ENCODE results near the gene TMX4.

Gene TMX4

DNA sequence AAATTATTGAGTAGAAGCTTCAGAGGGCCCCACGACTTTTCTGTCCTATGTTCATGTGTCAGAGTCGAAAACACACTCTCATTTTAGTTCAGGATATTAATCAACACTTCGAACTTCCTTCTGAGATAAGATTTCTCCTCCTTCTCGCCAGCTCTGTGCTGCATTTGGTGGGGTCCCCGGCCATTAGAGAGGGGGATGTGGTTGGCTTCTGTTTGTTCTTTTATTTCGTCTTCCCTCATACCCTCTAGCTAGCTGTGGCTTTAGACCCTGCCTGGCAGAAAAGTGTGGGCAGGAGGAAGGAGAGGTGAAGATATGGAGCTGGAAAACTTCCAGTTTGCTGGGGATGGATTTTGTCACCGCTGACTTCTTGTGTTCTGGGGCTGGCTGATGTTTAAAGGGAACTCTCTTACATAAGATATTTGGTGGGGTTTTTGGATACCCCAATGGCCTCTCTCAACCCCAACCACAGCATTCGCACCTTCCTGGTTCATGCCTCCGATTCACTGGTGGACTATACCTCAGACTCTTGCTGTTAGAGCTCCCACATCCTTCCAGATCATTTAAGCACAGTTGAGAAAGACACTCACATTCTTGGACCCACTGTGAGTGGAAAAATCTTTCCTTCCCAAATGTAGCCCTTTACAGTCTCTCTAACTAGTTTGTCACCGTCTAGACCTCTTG is 30.7 kb upstream of the TMX4 start:
- Histone ChIP-seq H3K9me2 (replicated peaks; ENCODE audit: control insufficient read depth, low read length) (no peaks in the 10 kb centered on the region), H3K36me3 (ENCODE audit: control insufficient read depth, low read length) (no peaks in the 10 kb centered on the region), H3K4me3 (ENCODE audit: low read length) (no peak overlapping the region), H3K4me2 (ENCODE audit: low read length) (no peak overlapping the region), H3K27ac (ENCODE audit: low read depth, low read length) (no peak overlapping the region), H3K9me3 (ENCODE audit: control insufficient read depth, insufficient read depth, low read length) (no peaks in the 10 kb centered on the region), H3K27me3 (ENCODE audit: control insufficient read depth, low read length) (peaks cover 1% of the 10 kb centered on the region; the same call in 1 of the 2 replicates), H3F3A (ENCODE audit: control insufficient read depth, insufficient read depth) (no peaks in the 10 kb centered on the region), H3K4me1 (ENCODE audit: control insufficient read depth, low read length) (no peaks in the 10 kb centered on the region), H3K79me2 (ENCODE audit: control insufficient read depth, low read length) (no peaks in the 10 kb centered on the region), H4K20me1 (ENCODE audit: control insufficient read depth, insufficient read depth, low read depth, low read length) (no peaks in the 10 kb centered on the region)
- TF ChIP-seq EZH2phosphoT487 (IDR thresholded peaks at IDR 0.05; ENCODE audit: borderline replicate concordance, low read length): no peak
- TF ChIP-seq, protein P1, sequence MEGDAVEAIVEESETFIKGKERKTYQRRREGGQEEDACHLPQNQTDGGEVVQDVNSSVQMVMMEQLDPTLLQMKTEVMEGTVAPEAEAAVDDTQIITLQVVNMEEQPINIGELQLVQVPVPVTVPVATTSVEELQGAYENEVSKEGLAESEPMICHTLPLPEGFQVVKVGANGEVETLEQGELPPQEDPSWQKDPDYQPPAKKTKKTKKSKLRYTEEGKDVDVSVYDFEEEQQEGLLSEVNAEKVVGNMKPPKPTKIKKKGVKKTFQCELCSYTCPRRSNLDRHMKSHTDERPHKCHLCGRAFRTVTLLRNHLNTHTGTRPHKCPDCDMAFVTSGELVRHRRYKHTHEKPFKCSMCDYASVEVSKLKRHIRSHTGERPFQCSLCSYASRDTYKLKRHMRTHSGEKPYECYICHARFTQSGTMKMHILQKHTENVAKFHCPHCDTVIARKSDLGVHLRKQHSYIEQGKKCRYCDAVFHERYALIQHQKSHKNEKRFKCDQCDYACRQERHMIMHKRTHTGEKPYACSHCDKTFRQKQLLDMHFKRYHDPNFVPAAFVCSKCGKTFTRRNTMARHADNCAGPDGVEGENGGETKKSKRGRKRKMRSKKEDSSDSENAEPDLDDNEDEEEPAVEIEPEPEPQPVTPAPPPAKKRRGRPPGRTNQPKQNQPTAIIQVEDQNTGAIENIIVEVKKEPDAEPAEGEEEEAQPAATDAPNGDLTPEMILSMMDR (IDR thresholded peaks at IDR 0.05; ENCODE audit: low read depth, low read length, poor library complexity, severe bottlenecking): no peak

DNA sequence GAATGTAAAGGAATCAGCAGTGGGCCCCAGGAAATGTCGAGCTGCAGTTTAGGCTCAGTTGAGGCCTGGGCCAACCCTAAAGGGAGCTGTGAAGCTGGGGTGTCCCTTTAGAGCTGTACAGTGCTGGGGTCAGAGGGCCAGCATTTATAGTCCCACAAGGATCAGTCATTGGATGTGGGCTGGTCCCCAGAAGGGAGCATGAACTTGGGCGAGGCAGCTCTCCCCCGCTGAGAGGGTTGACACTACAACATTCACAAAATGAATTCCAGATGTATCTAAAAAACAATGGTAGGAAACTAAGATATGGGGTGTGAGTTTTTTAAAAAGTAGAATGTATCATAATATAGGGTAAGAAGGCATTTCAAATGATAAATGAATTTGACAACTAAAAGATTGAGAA is 29.7 kb upstream of the TMX4 start:
- no peaks in the 10 kb centered on the region for H4K20me1 ChIP-seq (ENCODE audit: control insufficient read depth, insufficient read depth, low read depth, low read length)
- TF ChIP-seq, protein P1 (IDR thresholded peaks at IDR 0.05; ENCODE audit: low read depth, low read length, poor library complexity, severe bottlenecking): no peak
- TF ChIP-seq EZH2phosphoT487 (IDR thresholded peaks at IDR 0.05; ENCODE audit: borderline replicate concordance, low read length): no peak
- H3K36me3 ChIP-seq (ENCODE audit: control insufficient read depth, low read length): no peaks in the 10 kb centered on the region
- H3K27ac ChIP-seq (ENCODE audit: low read depth, low read length): no peak overlapping the region
- no peaks in the 10 kb centered on the region for H3K4me1 ChIP-seq (ENCODE audit: control insufficient read depth, low read length)
- H3K79me2 ChIP-seq (ENCODE audit: control insufficient read depth, low read length): no peaks in the 10 kb centered on the region
- H3K27me3 ChIP-seq (ENCODE audit: control insufficient read depth, low read length): peaks cover 4% of the 10 kb centered on the region; the same call in 1 of the 2 replicates
- H3K9me3 ChIP-seq (ENCODE audit: control insufficient read depth, insufficient read depth, low read length): no peaks in the 10 kb centered on the region
- H3K4me2 ChIP-seq (ENCODE audit: low read length): no peak overlapping the region
- no peak overlapping the region for H3K4me3 ChIP-seq (ENCODE audit: low read length)
- no peaks in the 10 kb centered on the region for H3F3A ChIP-seq (ENCODE audit: control insufficient read depth, insufficient read depth)
- no peaks in the 10 kb centered on the region for H3K9me2 ChIP-seq (replicated peaks; ENCODE audit: control insufficient read depth, low read length)

DNA sequence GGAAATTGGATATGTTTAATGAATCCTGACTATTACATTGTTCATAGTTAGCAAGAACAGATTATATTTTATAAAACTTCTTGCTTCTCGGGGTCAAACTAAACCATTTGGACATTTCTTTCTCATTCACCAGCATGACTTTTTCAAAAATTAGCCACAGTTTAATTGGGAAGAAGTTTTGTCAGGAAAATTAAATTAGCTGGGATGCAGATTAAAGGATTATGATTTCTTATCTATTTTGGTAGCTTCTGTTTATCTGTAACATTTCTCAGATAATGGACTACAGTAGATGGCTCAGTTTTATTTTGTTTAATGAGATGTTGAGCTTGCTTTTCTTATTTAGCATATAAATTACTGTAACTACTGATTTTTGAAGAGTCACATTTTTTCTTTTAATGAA is 26.4 kb upstream of the TMX4 start:
- TF ChIP-seq, protein P1 (IDR thresholded peaks at IDR 0.05; ENCODE audit: low read depth, low read length, poor library complexity, severe bottlenecking): no peak
- Histone ChIP-seq H3K4me2 (ENCODE audit: low read length) (no peak overlapping the region), H3K36me3 (ENCODE audit: control insufficient read depth, low read length) (no peaks in the 10 kb centered on the region), H3K27me3 (ENCODE audit: control insufficient read depth, low read length) (peaks cover 6% of the 10 kb centered on the region; the same call in 1 of the 2 replicates), H3K9me2 (replicated peaks; ENCODE audit: control insufficient read depth, low read length) (no peaks in the 10 kb centered on the region), H4K20me1 (ENCODE audit: control insufficient read depth, insufficient read depth, low read depth, low read length) (no peaks in the 10 kb centered on the region), H3K79me2 (ENCODE audit: control insufficient read depth, low read length) (no peaks in the 10 kb centered on the region), H3K9me3 (ENCODE audit: control insufficient read depth, insufficient read depth, low read length) (no peaks in the 10 kb centered on the region), H3F3A (ENCODE audit: control insufficient read depth, insufficient read depth) (no peaks in the 10 kb centered on the region), H3K27ac (ENCODE audit: low read depth, low read length) (no peak overlapping the region), H3K4me1 (ENCODE audit: control insufficient read depth, low read length) (no peaks in the 10 kb centered on the region), H3K4me3 (ENCODE audit: low read length) (no peak overlapping the region)
